HepG2 (cell line): ENCODE measurements around the gene ZG16. TPM values are rescaled to one million over a fixed set of nuclear protein-coding genes. Genes with fewer than 3 reads are reported as not detected.
A peak's percentile ranks its signal among the peaks of the same experiment; 100 is the strongest.

Experiments
- ETV5 ChIP-seq: IDR thresholded peaks from 2 replicates; pipeline ENCODE4 v1.6.1; 2018; ENCODE audit warnings: missing biosample characterization, missing genetic modification reagents, inconsistent platforms, borderline replicate concordance
- FUBP1 ChIP-seq: sonication (generic); formaldehyde crosslinking; IDR thresholded peaks from 2 replicates; pipeline ENCODE4 v1.5.1; 2020; ENCODE audit warnings: missing genetic modification reagents, mild to moderate bottlenecking, borderline replicate concordance
- GABPB1 ChIP-seq: IDR thresholded peaks from 2 replicates; pipeline ENCODE4 v1.6.1; 2016; ENCODE audit warnings: mild to moderate bottlenecking, missing genetic modification reagents, moderate library complexity, missing compliant biosample characterization
- GZF1 ChIP-seq: sonication (generic); formaldehyde crosslinking; IDR thresholded peaks from 2 replicates; pipeline ENCODE4 v1.5.1; 2020; ENCODE audit warnings: mild to moderate bottlenecking, missing genetic modification reagents
- HDAC1 ChIP-seq: sonication (generic); formaldehyde crosslinking; IDR thresholded peaks from 2 replicates; pipeline ENCODE4 v1.5.1; 2020; ENCODE audit warnings: mild to moderate bottlenecking, missing genetic modification reagents
- HNRNPH1 ChIP-seq: fragments of 200-400 bp; formaldehyde crosslinking; optimal IDR thresholded peaks from 2 replicates; pipeline ENCODE3; 2017; ENCODE audit warnings: mild to moderate bottlenecking, low read depth, low read length
- JUND ChIP-seq: sonication (generic); formaldehyde crosslinking; IDR thresholded peaks from 2 replicates; pipeline ENCODE4 v1.8.0; 2022; ENCODE audit warnings: mild to moderate bottlenecking, missing genetic modification reagents
- KDM6A ChIP-seq: IDR thresholded peaks from 2 replicates; pipeline ENCODE4 v1.6.1; 2016; ENCODE audit warnings: low read depth
- MEIS1 ChIP-seq: sonication (generic); formaldehyde crosslinking; IDR thresholded peaks from 2 replicates; pipeline ENCODE4 v1.9.0; 2021; ENCODE audit warnings: mild to moderate bottlenecking, missing genetic modification reagents, moderate library complexity, borderline replicate concordance
- NKX3-1 ChIP-seq: sonication (generic); formaldehyde crosslinking; IDR thresholded peaks from 2 replicates; pipeline ENCODE4 v1.5.0; 2020; ENCODE audit warnings: missing genetic modification reagents
- NR2F1 ChIP-seq, 2 experiments: fragments of 450-650 bp in 1 of 2; formaldehyde crosslinking in 1 of 2; IDR thresholded peaks; 2 replicates each; pipeline versions ENCODE4 v1.5.0 to v1.6.1; 2016 to 2020; ENCODE audit warnings: mild to moderate bottlenecking in 1 of 2, missing compliant biosample characterization in 1 of 2, missing genetic modification reagents in 1 of 2, moderate library complexity in 1 of 2
- SOX13 ChIP-seq, 3 experiments: fragments of 450-650 bp in 1 of 3; sonication (generic) in 1 of 3; formaldehyde crosslinking in 1 of 3; IDR thresholded peaks in 2 of 3; conservative IDR thresholded peaks in 1 of 3; 2 replicates each; pipeline versions ENCODE4 v1.5.0 to v1.6.1; 2016 to 2020; ENCODE audit warnings: antibody characterized with exemption in 1 of 3, mild to moderate bottlenecking in 1 of 3, missing compliant biosample characterization in 1 of 3, missing genetic modification reagents in 1 of 3, moderate library complexity in 1 of 3
- TBL1XR1 ChIP-seq: fragments of 150-350 bp; IDR thresholded peaks from 2 replicates; pipeline ENCODE4 v1.6.1; 2014; ENCODE audit warnings: borderline replicate concordance, low read length; ENCODE audit not compliant: partially characterized antibody
- TBP ChIP-seq: sonication (generic); formaldehyde crosslinking; IDR thresholded peaks from 2 replicates; pipeline ENCODE4 v1.5.0; 2020; ENCODE audit warnings: missing genetic modification reagents
- TCF7 ChIP-seq: sonication (generic); IDR thresholded peaks from 2 replicates; pipeline ENCODE4 v1.6.1; 2016; ENCODE audit warnings: antibody characterized with exemption, low read depth
- TEAD3 ChIP-seq: optimal IDR thresholded peaks from 2 replicates; pipeline ENCODE3; 2016; ENCODE audit warnings: borderline replicate concordance
- ZFP91 ChIP-seq: sonication (generic); formaldehyde crosslinking; IDR thresholded peaks from 2 replicates; pipeline ENCODE4 v1.9.0; 2022; ENCODE audit warnings: missing genetic modification reagents, mild to moderate bottlenecking, borderline replicate concordance
- ZNF160 ChIP-seq: sonication (generic); formaldehyde crosslinking; IDR thresholded peaks from 2 replicates; pipeline ENCODE4 v1.8.0; 2022; ENCODE audit warnings: mild to moderate bottlenecking, inconsistent platforms, missing genetic modification reagents
- ZNF317 ChIP-seq: sonication (generic); formaldehyde crosslinking; IDR thresholded peaks from 2 replicates; pipeline ENCODE4 v1.5.0; 2020; ENCODE audit warnings: mild to moderate bottlenecking, missing genetic modification reagents
- ZNF513 ChIP-seq: sonication (generic); formaldehyde crosslinking; conservative IDR thresholded peaks from 2 replicates; pipeline ENCODE4 v1.5.0; 2020; ENCODE audit warnings: missing genetic modification reagents
- ZNF607 ChIP-seq: sonication (generic); formaldehyde crosslinking; IDR thresholded peaks from 2 replicates; pipeline ENCODE4 v1.5.1; 2020; ENCODE audit warnings: missing genetic modification reagents, mild to moderate bottlenecking, borderline replicate concordance
- ZNF616 ChIP-seq: sonication (generic); formaldehyde crosslinking; IDR thresholded peaks from 2 replicates; pipeline ENCODE4 v1.5.0; 2020; ENCODE audit warnings: low read depth, mild to moderate bottlenecking, missing genetic modification reagents
- ZNF777 ChIP-seq: sonication (generic); formaldehyde crosslinking; IDR thresholded peaks from 2 replicates; pipeline ENCODE4 v1.4.0; 2020; ENCODE audit warnings: missing genetic modification reagents
- ZNF788 ChIP-seq: sonication (generic); formaldehyde crosslinking; IDR thresholded peaks from 2 replicates; pipeline ENCODE4 v1.5.0; 2020; ENCODE audit warnings: mild to moderate bottlenecking, missing genetic modification reagents, borderline replicate concordance
- polyA plus RNA-seq, 8 experiments: library from polyadenylated mRNA; depleted of rRNA in 3 of 8; stranded (reverse) in 7 of 8; unstranded in 1 of 8; fragments of >200 nt; fragmentation: Illumina TruSeq in 4 of 8; extraction: Trizol in 4 of 8; gene quantifications; 2 replicates each; pipeline versions ENCODE4 v1.2.1 to v1.2.3, GENCODE V29; 2011 to 2016; ENCODE audit warnings: low read depth in 4 of 8, missing spikeins in 1 of 8, mixed read lengths in 1 of 8; ENCODE audit not compliant: insufficient read depth in 1 of 8
- total RNA-seq, 5 experiments: library from RNA; depleted of rRNA; stranded (reverse); fragments of >200 nt; fragmentation: Illumina TruSeq; extraction: Trizol; gene quantifications; 2 replicates each; pipeline ENCODE4 v1.2.3, GENCODE V29; 2016; ENCODE audit warnings: low read depth in 1 of 5

ZG16 gene
- total and polyA plus RNA-seq, 2 of the 13 experiments (the other 11 are each of a cell fraction or from before 2014, with no cell fraction given): 0.04 to 0.07 TPM

- 0 out of 2 replicates have a peak, but pooled peaks have one; percentile 20 for TF ChIP-seq KDM6A (CRISPR knock-in tag)
- no peak for TF ChIP-seq JUND
- TF ChIP-seq ZNF777: peak; percentile 53; the same call in 1 of the 2 replicates
- TF ChIP-seq NR2F1 (CRISPR knock-in tag; IDR thresholded peaks at IDR 0.05): no peak
- no peak; the same call in 1 of the 2 replicates for TF ChIP-seq MEIS1 (CRISPR knock-in tag)
- 0 out of 2 replicates have a peak, but pooled peaks have one; percentile 61 for TF ChIP-seq ZNF513 (CRISPR knock-in tag)
- TF ChIP-seq TEAD3 (CRISPR knock-in tag): peak; percentile 75
- no peak for TF ChIP-seq ZNF616 (CRISPR knock-in tag)
- peak; percentile 55 for TF ChIP-seq HNRNPH1
- TF ChIP-seq ZNF317 (CRISPR knock-in tag): peak; percentile 25; the same call in 1 of the 2 replicates
- no peak for TF ChIP-seq SOX13 (IDR thresholded peaks at IDR 0.05)
- TF ChIP-seq SOX13 (CRISPR knock-in tag; conservative IDR thresholded peaks at IDR 0.05 in 1 of 2, IDR thresholded peaks at IDR 0.05 in 1 of 2): peak in 1 of 2 experiments; percentile 27; a peak in 1 of 4 replicates
- peak; percentile 83; the same call in 1 of the 2 replicates for TF ChIP-seq ZFP91 (CRISPR knock-in tag)
- TF ChIP-seq TCF7: no peak
- 0 out of 2 replicates have a peak, but pooled peaks have one; percentile 57 for TF ChIP-seq GABPB1 (CRISPR knock-in tag)
- 0 out of 2 replicates have a peak, but pooled peaks have one; percentile 59 for TF ChIP-seq GZF1 (CRISPR knock-in tag)
- TF ChIP-seq ETV5 (CRISPR knock-in tag): peak; percentile 53; the same call in 1 of the 2 replicates
- peak; percentile 21; the same call in 1 of the 2 replicates for TF ChIP-seq NKX3-1
- peak; percentile 54 for TF ChIP-seq HDAC1 (CRISPR knock-in tag)
- peak; percentile 35; the same call in 1 of the 2 replicates for TF ChIP-seq FUBP1 (CRISPR knock-in tag)
- TF ChIP-seq ZNF788: 0 out of 2 replicates have a peak, but pooled peaks have one; percentile 85
- TF ChIP-seq TBP (CRISPR knock-in tag): no peak
- TF ChIP-seq ZNF607 (CRISPR knock-in tag): peak; percentile 74
- peak; percentile 43; the same call in 1 of the 2 replicates for TF ChIP-seq ZNF160
- no peak for TF ChIP-seq TBL1XR1
Measured at GRCh38 chr16:29811170-29811895, 33.3 kb downstream of the ZG16 start (continued).
